Activated gamma-delta T cell (primary cell): ENCODE results near the gene PRR18.
"Not testable (repeated sequence)": the region's sequence is repeated elsewhere in the genome, so short reads cannot be mapped to it uniquely, and the experiment has no call there.

ENCODE experiments used
- DNase-seq: peaks from one replicate; lab custom pipeline; 2025; lab: John Stamatoyannopoulos, UW
- total RNA-seq, 2 donors: gene quantifications; one replicate each; lab custom pipeline; 2026; lab: John Stamatoyannopoulos, UW

PRR18 gene
- total RNA-seq = 0 reads per million in 2 donors

GRCh38 chr6:166308033-166308768 lies at the start of gene PRR18:
PRR18 (minus strand) TSS chr6:166308392; CDS start chr6:166308142, 250 bp downstream.
- no peak for DNase-seq

- no peak for DNase-seq
These were observed 47.4 kb upstream of the PRR18 start for GRCh38 chr6:166355552-166355951.

- DNase-seq = no peak
These were observed 46.8 kb upstream of the PRR18 start for GRCh38 chr6:166354965-166355364.

- no peak for DNase-seq
These were observed 46.0 kb upstream of the PRR18 start for GRCh38 chr6:166354143-166354542.

- no peak for DNase-seq
These were observed 45.3 kb upstream of the PRR18 start for GRCh38 chr6:166353507-166353906.

GRCh38 chr6:166352923-166353322 lies 44.7 kb upstream of the PRR18 start:
- DNase-seq = no peak

GRCh38 chr6:166351715-166352285 lies 43.6 kb upstream of the PRR18 start:
- DNase-seq = no peak

GRCh38 chr6:166348305-166348949 lies 40.2 kb upstream of the PRR18 start:
- DNase-seq = no peak

GRCh38 chr6:166346965-166347364 lies 38.8 kb upstream of the PRR18 start:
- no peak for DNase-seq

- DNase-seq = no peak
These were observed 38.3 kb upstream of the PRR18 start for GRCh38 chr6:166346449-166346848.

- not testable (repeated sequence) for DNase-seq
These were observed 37.5 kb upstream of the PRR18 start for GRCh38 chr6:166345672-166346071.

GRCh38 chr6:166344921-166345320 lies 36.7 kb upstream of the PRR18 start:
- not testable (repeated sequence) for DNase-seq

GRCh38 chr6:166344240-166344639 lies 36.0 kb upstream of the PRR18 start:
- no peak for DNase-seq

- DNase-seq = no peak
These were observed 34.9 kb upstream of the PRR18 start for GRCh38 chr6:166343150-166343487.

GRCh38 chr6:166342349-166343149 lies 34.4 kb upstream of the PRR18 start, which contains the start of gene SFT2D1:
SFT2D1 (minus strand) TSS chr6:166342545; CDS start chr6:166342481, 64 bp downstream.
- peak; percentile 53 for DNase-seq

- DNase-seq = no peak
These were observed 33.8 kb upstream of the PRR18 start for GRCh38 chr6:166341977-166342348.

- no peak for DNase-seq
These were observed 33.3 kb upstream of the PRR18 start for GRCh38 chr6:166341464-166341863.

- no peak for DNase-seq
These were observed 30.7 kb upstream of the PRR18 start for GRCh38 chr6:166338854-166339253.

GRCh38 chr6:166336847-166337246 lies 28.7 kb upstream of the PRR18 start:
- DNase-seq = no peak

- DNase-seq = no peak
These were observed 27.4 kb upstream of the PRR18 start for GRCh38 chr6:166335378-166336302.

- no peak for DNase-seq
These were observed 26.7 kb upstream of the PRR18 start for GRCh38 chr6:166334878-166335277.
